HG03432 (cell line): ENCODE data around the gene IRS2.
"Not testable (repeated sequence)": the region's sequence is repeated elsewhere in the genome, so short reads cannot be mapped to it uniquely, and the experiment has no call there.

Experiments
- ATAC-seq: cut with Tn5 transposase; IDR thresholded peaks from one replicate; pipeline ENCODE4 v1.9.1; 2021; ENCODE audit warnings: mild to moderate bottlenecking, moderate library complexity; ENCODE audit not compliant: unreplicated experiment

Gene IRS2

DNA sequence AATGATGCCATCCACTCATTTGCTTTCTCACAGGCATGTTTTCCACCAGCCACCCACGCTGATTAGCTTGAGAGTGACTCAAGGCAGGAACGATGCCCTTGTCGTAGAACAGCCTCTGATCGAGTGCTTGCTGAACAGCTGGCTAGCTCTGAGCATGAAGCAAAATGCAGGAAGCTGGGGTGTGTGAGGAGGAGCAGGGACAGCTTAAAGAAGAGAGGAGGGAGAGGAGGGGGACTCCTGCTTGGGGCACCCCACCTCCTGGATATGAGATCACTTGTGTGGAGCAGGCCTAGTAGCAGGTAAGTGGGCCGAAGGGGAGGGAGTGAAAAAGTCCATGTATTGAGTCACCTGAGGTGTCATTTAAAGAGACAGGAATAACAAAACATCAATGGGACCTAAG lies 48.8 kb downstream of the IRS2 start:
- no peak for ATAC-seq

DNA sequence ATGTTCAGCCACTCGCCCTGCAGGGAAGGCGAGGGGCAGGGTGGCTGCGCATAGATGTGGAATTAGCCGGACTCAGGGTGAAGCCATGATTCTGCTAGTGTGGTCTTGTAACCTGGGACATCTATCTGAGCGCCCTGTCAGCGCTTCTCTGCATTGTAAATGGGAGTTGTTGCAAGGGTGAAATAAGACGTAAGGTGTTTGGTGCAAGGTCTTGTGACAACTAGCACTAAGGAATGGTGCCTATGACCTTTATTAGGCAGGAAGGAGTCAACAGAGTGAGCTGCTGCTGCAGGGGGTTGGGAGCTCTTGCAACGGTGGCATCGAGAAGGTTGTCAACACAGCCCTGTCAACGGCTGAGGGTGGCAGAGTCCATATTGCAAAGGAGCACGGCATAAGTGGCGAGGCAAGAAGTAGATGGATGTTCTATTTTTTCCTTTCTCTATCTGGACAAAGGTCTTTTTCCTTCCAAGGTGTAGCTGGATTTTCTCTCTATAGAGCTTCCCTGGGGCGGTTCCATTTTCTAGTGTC lies 49.3 kb downstream of the IRS2 start:
- ATAC-seq: no peak

DNA sequence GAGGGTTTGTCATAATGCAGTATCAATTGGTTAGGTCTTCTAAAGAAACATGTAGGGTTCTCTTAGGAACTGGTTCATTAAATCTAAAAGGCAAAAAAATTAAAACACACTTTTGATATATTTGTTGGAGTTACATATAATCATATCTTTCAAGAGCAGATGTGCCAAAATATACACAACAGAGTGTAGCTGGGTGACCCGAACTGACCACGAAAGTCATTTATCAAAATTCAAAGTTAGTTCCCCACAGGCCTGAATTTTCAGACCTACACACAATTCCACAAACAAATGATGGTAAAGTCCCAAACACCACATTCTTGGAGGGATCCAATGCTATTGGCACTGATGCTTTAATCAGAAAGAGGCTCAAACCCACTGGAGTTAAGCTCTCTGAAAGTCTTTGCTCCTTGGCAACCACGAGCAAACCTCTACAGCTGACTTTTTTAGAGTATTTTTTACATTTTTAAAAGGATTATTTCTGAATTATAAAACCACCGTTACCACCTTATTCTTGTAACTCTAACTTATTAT lies 50.9 kb downstream of the IRS2 start:
- ATAC-seq: no peak

DNA sequence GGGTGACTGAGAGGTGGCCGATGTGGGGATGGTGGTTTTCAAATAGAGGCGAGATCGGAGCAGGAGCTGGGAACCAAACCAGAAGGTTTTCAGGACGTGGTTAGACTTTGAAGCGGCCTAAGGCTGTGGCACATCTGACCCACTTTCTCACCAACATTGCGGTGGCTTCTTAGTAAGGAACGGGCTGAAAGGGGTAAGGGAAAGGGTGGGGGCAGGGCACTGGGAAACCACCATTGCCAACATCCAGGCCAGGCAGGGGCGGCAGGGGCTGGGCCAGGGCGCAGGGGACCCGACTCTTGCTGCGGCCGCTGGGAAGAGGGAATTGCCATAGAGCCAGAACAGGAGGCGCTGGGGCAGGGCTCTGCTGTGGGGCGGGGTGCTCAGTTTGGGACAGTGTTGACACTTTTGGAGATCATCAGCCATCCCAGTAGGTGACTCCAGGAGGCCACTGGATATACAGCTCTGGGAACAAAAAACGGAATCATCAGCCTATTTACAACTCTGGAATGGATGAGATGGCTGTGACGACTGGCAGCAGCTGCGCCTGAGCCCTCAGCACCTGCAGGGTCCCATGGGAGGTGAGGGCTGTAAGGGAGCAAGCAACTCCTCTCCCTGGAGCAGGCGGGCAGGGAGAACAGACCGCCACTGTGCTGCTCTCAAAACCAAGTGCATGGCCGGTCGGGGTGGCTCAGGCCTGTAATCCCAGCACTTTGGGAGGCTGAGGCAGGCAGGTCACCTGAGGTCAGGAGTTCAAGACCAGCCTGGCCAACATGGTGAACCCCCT lies 52.2 kb downstream of the IRS2 start:
- ATAC-seq: no peak

DNA sequence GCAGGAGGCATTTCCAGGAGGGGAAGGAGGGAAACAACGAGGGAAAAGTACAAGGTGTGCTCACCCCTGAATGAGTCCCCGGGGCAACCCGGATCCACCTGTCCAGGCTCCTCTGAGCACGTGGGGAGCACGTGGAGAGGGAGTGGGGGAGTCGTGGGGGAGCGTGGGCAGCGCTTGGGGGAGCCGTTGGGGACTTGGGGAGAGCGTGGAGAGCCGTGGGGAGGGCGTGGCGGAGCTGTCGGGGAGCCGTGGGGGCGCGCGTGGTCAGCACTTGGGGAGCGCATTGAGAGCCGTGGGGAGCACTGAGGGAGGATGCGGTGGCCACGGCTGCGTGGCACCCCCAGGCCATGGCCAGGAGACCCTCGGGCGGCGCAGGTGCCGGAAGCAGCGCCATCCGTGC lies 52.8 kb downstream of the IRS2 start:
- no peak for ATAC-seq

DNA sequence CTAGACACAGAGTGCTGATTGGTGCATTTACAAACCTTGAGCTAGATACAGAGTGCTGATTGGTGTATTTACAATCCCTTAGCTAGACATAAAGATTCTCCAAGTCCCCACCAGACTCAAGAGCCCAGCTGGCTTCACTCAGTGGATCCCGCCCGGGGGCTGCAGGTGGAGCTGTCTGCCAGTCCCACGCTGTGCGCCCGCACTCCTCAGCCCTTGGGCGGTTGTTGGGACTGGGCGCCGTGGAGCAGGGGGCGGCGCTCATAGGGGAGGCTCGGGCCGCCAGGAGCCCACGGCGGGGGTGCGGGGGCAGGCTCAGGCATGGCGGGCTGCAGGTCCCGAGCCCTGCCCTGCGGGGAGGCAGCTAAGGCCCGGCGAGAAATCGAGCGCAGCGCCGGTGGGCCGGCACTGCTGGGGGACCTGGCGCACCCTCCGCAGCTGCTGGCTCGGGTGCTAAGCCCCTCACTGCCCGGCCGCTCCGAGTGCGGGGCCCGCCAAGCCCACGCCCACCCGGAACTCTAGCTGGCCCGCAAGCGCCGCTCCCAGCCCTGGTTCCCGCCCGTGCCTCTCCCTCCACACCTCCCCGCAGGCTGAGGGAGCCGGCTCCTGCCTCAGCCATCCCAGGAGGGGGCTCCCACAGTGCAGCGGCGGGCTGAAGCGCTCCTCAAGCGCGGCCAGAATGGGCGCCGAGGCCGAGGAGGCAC lies 53.8 kb downstream of the IRS2 start:
- ATAC-seq: not testable (repeated sequence)

DNA sequence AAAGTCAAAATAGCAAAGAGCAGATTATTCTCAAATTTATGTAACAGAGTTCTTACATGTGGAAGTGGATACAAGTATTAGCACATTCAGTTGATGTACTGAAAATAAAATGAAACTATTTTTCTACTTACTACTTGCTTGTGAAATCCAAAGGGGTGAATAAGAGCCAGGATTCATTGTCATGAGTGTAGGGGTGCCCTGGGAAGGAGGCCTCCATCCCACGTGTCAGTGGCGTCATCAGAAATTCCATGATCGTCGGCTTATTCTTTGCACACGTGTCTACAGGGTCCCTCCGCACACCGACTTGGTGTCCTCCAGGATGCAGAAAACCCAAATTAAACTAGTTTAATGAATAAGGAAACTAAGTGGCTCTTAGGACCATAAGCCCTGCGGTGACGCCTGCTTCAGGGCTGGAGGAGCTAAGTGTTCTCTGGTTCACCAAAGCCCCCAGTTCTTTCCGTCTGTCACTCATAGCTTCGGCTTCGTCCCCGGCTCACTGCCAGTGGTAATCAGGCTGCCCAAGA lies 55.5 kb downstream of the IRS2 start:
- no peak for ATAC-seq

DNA sequence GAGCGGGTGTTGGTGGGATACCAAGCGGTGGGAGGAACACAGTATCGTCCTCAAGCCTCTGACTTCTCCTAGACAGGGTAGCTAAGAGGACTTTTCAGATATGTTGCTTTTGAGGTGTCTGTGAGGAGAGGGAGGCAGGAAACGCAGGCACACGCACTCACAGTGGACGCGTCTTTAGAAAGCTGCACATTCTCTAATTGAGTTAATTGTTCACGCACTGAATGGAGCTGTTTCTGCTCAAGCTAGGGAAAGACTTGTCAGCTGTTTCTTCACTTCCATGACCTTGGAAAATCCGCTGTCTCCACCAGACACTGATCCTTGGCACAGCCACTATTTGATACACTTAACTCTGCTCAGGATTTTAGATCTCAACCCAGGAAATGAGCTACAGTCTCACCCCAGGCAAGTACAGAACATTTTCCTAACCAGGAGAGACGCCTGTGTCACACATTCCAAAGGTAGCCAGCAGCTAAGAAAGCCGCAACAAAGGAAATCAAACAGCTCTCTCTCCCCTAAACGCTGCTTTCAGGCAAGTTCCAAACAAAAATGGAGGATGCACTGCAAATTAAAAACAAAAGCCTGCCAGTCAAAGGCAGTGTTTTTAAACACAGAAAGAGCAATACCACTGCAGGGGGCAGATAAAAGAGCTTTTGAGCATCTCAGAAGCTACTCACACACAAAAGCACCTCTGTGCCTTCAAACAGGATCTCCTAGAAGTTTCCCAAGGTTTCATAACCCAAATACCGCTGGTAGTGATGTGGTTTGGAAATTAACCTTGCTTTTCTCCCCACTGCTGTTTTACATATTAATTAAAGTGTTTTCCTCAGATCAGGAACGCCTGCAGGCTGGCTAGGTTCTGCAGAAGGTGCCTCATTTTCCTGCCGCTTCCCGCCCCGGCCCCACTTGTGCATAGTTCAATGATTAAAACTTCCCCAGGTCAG lies 57.3 kb downstream of the IRS2 start:
- ATAC-seq: no peak

DNA sequence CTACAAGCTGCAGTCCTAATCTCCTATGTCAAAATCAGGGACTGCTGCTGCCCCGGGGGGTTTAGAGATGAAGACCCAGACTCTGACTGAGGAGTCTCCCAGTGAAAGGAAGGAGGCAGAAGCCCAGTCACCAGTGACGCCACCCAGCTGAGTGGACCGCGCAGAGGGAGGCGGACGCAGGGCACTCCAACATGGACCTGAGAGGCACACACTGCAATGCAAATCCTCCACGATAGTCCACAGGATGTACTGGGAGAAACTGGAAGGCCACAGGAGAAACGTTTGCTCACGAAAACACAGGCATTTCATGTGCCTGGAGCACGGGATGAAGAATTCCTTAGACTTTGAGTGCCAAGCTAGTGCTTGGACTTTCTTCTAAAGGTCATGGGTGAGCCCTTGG lies 58.3 kb downstream of the IRS2 start:
- ATAC-seq: no peak

DNA sequence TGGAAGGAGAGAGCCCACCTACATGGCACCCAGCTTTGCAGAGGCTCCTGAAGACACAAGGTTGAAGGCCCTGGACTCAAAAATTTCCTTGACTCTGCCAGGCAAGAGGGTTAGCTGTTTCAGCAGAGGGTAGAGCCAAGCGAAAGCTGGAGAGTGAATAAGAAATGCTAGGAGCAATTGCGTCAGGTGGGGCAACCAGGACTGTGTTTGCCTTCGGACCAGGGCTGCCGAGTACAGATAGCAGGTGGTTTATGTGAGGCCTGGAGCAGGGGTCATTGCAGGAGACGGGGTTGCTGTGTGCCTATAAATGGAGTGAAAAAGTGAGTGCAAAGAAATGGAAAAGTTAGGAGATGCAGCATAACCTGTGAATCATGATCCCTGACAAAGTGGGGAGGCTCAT lies 59.1 kb downstream of the IRS2 start:
- ATAC-seq: no peak

DNA sequence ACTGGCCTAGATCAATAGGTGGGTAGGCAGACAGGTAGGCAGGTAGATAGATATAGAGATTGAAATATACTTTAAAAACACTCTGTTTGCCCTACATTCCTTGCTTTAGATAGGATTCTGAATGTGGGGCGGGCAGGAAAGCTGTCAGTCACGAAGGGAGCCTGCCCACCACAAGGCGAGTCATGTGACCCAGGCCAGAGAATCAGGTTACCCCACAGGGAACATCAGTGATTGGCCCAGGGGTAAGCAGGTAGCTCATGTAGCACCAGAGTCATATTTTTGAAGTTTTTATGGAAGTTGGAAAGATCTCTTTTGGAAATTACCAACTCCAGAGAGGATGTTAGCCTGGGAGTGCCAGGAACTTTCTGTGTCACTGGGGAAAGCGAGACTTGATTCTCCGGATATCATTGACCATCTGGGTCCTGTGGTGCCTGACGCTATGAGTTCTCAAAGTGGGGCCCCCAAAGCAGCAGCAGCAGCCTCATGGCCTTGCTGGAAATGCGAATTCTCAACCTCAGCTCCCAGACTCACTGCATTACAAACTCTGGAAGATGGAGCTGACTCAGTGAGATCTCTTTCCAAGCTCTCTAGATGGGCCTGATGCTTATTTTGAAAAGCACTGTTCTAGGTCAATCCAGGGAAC lies 60.3 kb downstream of the IRS2 start:
- ATAC-seq: no peak

DNA sequence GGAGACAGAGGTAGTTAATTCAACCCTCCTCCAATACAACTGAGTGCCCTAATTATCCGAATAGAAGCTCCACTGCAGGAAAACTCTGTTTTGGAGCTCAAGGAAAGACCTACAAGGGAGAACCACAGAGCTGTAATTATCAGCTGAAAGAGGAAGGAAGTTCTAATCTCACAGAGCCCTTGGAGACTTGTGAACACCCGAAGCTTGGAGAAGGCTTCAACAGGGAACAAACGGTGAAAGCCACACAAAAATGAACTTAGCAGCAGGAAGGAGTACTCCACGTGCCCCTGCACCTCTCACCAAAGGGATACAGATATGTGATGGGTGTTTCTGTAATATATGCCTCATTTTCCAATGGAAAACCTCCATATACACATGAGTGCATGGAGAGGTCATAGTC lies 61.1 kb downstream of the IRS2 start:
- ATAC-seq: no peak

DNA sequence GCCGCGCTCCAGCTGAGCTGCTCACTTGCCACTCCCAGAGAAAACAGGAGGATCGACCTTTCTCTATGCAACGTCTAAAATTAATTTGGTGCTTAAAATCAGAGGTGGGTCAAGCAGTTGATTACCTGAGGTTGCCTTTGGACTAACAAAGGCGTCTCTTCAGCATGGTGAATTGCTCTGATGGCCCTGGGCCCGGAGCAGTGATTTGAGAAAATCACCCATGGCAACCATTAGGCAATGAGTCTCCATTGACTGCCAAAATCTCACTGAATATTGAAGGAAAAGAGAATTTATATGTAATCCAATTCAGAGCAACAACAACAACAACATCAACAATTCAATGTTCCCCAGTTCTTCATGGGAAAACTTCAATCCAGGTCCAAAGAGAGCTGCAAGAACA lies 61.8 kb downstream of the IRS2 start:
- ATAC-seq: no peak

DNA sequence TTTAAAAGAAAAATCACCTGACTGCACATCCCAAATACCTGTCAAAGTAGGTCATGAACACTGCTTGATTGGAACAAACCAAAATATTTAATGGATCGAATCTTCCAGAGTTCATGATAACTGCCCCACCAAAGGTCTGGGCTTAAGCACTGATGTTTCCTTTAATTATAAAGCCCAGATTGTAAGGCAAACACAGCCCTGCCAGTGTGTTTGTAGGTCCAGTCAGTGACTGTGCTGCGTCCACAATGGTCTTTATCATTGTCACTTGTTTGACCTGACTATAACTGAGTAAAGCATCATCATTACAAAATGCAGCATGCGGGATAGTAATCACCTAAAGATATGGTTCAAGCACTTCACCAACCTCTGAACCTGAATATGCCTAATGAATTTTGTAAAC lies 63.3 kb downstream of the IRS2 start:
- ATAC-seq: no peak

DNA sequence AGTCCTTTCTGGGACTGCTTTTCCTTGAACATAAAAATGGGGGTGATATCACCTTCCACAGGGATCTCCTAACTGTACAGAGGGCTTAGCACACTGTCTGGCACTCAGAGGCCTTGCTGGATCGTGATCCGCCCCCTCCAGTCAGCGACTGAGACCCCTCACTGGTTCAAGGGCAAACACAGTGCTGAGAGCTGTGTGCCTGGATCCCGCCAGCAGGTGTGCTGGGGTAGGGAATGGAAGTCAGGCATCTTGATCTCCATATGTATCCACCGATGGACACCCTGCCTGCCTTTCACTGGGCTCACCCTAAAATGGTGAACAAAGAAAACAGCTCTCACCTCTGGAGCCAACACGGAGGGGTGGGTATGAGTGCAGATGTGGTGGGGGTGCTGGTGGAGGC lies 64.3 kb downstream of the IRS2 start:
- ATAC-seq: no peak

DNA sequence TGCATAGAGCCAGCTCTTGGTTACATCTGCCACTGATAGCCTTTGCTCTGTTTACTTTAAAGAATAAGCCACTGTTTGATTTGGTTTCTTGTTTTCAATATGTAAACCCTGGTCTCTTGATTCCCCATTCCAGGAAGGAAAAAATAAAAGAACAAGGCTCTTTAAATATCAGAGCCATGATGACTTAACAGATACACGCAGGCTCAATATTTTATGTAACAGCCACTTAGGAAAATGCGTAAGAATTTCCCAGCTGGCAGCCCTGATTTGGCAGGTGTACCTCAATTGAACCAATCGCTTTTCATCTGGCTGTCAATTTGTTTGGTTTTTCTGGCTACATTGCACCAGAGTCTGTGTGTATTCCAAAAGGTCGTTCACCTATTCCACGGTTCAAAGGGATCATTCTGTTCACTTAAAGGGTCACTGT lies 65.6 kb downstream of the IRS2 start:
- ATAC-seq: no peak

DNA sequence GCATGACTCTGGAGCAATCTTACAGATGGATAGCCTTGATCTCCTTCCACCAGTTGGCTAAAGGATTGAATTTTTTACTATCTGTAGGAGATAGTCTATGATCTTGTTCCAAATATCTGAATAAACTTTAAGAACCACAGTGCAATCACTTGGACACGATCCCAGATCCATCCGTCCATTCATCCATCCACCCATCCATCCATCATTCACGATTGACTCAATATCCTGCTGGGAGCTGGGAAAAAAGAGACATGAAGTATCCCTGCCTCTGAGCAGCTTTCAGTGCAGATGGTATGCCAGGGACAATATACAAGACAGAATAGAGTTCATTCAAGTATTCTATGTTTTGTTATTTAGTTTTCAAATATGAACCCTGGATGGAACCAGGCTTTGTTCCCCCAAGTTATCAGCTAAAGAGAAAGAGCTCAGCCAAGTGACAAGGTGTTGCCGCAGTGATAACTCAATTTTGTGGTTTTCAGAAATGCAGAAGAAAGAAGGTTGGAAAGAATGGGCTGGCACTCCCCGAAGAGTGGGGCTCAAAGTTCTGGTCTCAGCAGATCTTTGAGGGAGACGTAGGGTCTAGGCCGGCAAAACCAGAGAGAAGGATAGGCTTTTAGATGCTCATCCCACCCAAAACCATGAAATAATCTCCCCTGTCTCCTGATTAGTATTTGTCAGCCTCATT lies 66.3 kb downstream of the IRS2 start:
- ATAC-seq: no peak

DNA sequence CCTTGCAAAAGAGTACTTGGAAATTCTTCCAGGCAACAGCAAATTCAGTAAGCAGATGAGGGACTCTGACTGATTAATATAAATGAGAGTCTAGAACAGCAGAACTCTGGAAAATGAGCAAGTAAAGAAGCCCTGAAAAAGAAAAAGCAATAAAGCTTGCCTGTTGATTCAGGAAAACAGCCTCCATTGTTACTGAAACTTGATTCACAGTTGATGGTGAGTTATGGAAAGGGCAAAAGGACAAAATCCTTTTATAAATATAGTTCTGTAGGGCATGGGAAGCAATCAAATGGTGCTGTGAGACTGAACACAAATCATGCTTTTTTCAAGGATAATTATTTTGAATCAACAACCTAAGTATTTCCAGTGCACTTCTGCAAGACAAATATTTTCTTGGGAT lies 67.7 kb downstream of the IRS2 start:
- no peak for ATAC-seq

DNA sequence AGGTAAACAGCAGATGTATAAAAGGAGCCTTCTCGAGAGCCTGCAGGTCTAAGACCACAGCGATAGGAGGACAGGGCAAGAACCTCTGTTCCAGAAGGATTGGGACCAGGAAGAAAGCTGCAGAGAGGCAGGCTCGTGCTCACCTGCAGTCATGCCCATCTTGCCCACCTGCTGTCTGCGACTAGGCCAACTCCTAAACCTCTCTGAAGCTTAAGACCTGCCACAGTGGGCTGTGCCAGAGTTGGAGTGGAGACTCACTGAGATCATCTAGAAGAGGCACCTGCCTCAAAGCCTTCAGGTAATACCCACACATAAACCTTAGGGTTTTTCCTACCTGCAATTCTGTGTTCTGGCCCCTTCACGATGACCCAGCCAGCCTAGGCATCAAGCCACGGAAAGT lies 68.7 kb downstream of the IRS2 start:
- ATAC-seq: no peak

DNA sequence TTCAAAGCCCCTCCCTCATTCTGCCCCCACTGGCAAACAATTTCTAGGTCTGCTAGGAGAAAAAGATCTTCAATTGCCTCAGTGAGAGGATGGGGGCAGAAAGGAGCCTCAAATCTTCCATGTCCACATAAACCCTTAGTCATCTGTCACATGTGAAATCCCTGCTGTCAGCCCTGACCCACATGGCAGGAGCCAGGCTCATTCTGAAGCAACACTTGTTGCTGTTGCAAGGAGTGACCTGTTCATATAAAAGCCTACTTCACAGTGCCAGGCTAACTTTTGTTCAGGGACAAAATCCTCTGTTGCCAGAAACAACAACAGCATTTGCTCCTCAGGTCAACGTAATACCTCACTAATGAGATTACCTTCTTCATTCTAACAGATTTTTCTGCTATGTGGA lies 70.5 kb downstream of the IRS2 start:
- ATAC-seq: no peak
